Smooth muscle cell (in vitro differentiated cells): ENCODE results near the gene ZFR. TPM values are rescaled to one million over a fixed set of nuclear protein-coding genes. Genes with fewer than 3 reads are reported as not detected.

Experiments
- DNase-seq: peaks from one replicate; lab custom pipeline; 2025; ENCODE audit not compliant: unreplicated experiment; lab: John Stamatoyannopoulos, UW
- H2AFZ ChIP-seq: fragments of 200-600 bp; sonication (generic); 2 replicates; pipeline ENCODE4 v1.6.0; 2016; ENCODE audit warnings: antibody characterized with exemption, low read depth, mild to moderate bottlenecking
- H3F3A ChIP-seq: fragments of 200-600 bp; sonication (generic); 2 replicates; pipeline ENCODE4 v1.6.0; 2017; ENCODE audit warnings: antibody characterized with exemption, low read depth
- H3K27ac ChIP-seq: fragments of 200-600 bp; sonication (generic); 2 replicates; pipeline ENCODE4 v1.5.1; 2016; ENCODE audit warnings: low read depth, mild to moderate bottlenecking
- H3K27me3 ChIP-seq: fragments of 200-600 bp; sonication (generic); 2 replicates; pipeline ENCODE4 v1.6.1; 2016; ENCODE audit warnings: low read depth, mild to moderate bottlenecking
- H3K36me3 ChIP-seq: fragments of 200-600 bp; sonication (generic); 2 replicates; pipeline ENCODE4 v1.5.1; 2016; ENCODE audit warnings: low read depth
- H3K4me1 ChIP-seq: fragments of 200-600 bp; sonication (generic); 2 replicates; pipeline ENCODE4 v1.5.1; 2016; ENCODE audit warnings: low read depth
- H3K4me2 ChIP-seq: fragments of 200-600 bp; sonication (generic); 2 replicates; pipeline ENCODE4 v1.6.0; 2016; ENCODE audit warnings: mild to moderate bottlenecking
- H3K4me3 ChIP-seq: fragments of 200-600 bp; sonication (generic); 2 replicates; pipeline ENCODE4 v1.5.1; 2016; ENCODE audit warnings: mild to moderate bottlenecking
- H3K79me2 ChIP-seq: fragments of 200-600 bp; sonication (generic); 2 replicates; pipeline ENCODE4 v1.6.0; 2016; ENCODE audit warnings: low read depth, mild to moderate bottlenecking
- H3K9ac ChIP-seq: fragments of 200-600 bp; sonication (generic); 2 replicates; pipeline ENCODE4 v1.6.0; 2016; ENCODE audit warnings: low read depth
- H3K9me3 ChIP-seq: fragments of 200-600 bp; sonication (generic); replicated peaks from 2 replicates; pipeline ENCODE4 v1.5.1; 2016; ENCODE audit warnings: low read depth
- H4K20me1 ChIP-seq: fragments of 200-600 bp; sonication (generic); 2 replicates; pipeline ENCODE4 v1.6.0; 2016; ENCODE audit warnings: low read depth
- CTCF ChIP-seq: fragments of 200-600 bp; sonication (generic); IDR thresholded peaks from 2 replicates; pipeline ENCODE4 v1.5.1; 2017; ENCODE audit warnings: borderline replicate concordance, mild to moderate bottlenecking, antibody characterized with exemption; ENCODE audit not compliant: insufficient read depth, poor library complexity, severe bottlenecking
- WGBS: methylation state at CpG from one replicate; pipeline ENCODE4 v1.1.7; 2016; ENCODE audit warnings: low lambda C conversion rate; 5-methylcytosine and 5-hydroxymethylcytosine counted together
- polyA plus RNA-seq: library from polyadenylated mRNA; unstranded; fragments of >200 nt; fragmentation: Nextera tagmentation; extraction: Ambion mirVana; gene quantifications from 2 replicates; pipeline ENCODE4 v1.2.1, GENCODE V29; 2016
- total RNA-seq: library from RNA; depleted of rRNA; stranded (reverse); fragments of >200 nt; gene quantifications from 2 replicates; pipeline ENCODE4 v1.2.3, GENCODE V29; 2014

ZFR gene
- total and polyA plus RNA-seq, 2 experiments from 2014 or later = 54.9 to 80.2 TPM

GRCh38 chr5:32394981-32395380 lies 49.6 kb downstream of the ZFR start:
- WGBS = 98% methylated on average over 4 of the region's 4 CpGs
- H3K79me2 ChIP-seq = no peaks in the 10 kb centered on the region
- H3K4me3 ChIP-seq = no peak overlapping the region
- H3K4me2 ChIP-seq = no peak overlapping the region
- H3K36me3 ChIP-seq = peaks cover 37% of the 10 kb centered on the region
- H3K27me3 ChIP-seq = no peaks in the 10 kb centered on the region
- no peaks in the 10 kb centered on the region for H3F3A ChIP-seq
- no peak overlapping the region for H2AFZ ChIP-seq
- no peak overlapping the region for H3K9ac ChIP-seq
- H3K9me3 ChIP-seq = no peaks in the 10 kb centered on the region
- no peak for DNase-seq
- no peak overlapping the region for H3K27ac ChIP-seq
- peaks cover 21% of the 10 kb centered on the region for H4K20me1 ChIP-seq
- no peak for TF ChIP-seq CTCF
- H3K4me1 ChIP-seq = no peaks in the 10 kb centered on the region

GRCh38 chr5:32392039-32392438 lies 52.5 kb downstream of the ZFR start:
- H3K4me3 ChIP-seq = no peak overlapping the region
- H3K9ac ChIP-seq = no peak overlapping the region
- H3K4me2 ChIP-seq = no peak overlapping the region
- H3K9me3 ChIP-seq = no peaks in the 10 kb centered on the region
- peak overlapping the region; percentile 82 for H3K27ac ChIP-seq
- no peaks in the 10 kb centered on the region for H3F3A ChIP-seq
- H4K20me1 ChIP-seq = peaks cover 25% of the 10 kb centered on the region
- DNase-seq = no peak
- H2AFZ ChIP-seq = no peak overlapping the region
- H3K79me2 ChIP-seq = no peaks in the 10 kb centered on the region
- WGBS = 99% methylated on average over 3 of the region's 3 CpGs
- H3K36me3 ChIP-seq = peaks cover 34% of the 10 kb centered on the region
- TF ChIP-seq CTCF = no peak
- no peaks in the 10 kb centered on the region for H3K27me3 ChIP-seq
- no peaks in the 10 kb centered on the region for H3K4me1 ChIP-seq

- Histone ChIP-seq H3K36me3 (peaks cover 40% of the 10 kb centered on the region), H3K9me3 (no peaks in the 10 kb centered on the region), H2AFZ (no peak overlapping the region), H3F3A (no peaks in the 10 kb centered on the region), H4K20me1 (peaks cover 27% of the 10 kb centered on the region), H3K79me2 (no peaks in the 10 kb centered on the region), H3K4me1 (no peaks in the 10 kb centered on the region), H3K9ac (peak overlapping the region; percentile 42), H3K27ac (peak overlapping the region; percentile 82), H3K4me2 (no peak overlapping the region), H3K4me3 (no peak overlapping the region), H3K27me3 (no peaks in the 10 kb centered on the region)
- TF ChIP-seq CTCF = no peak
- DNase-seq = no peak
- WGBS = 57% methylated on average over 10 of the region's 10 CpGs
Observed at GRCh38 chr5:32390819-32391591, 53.5 kb downstream of the ZFR start.
